H1 (cell line): ENCODE measurements around the gene C2orf72. TPM values are rescaled to one million over a fixed set of nuclear protein-coding genes. Genes with fewer than 3 reads are reported as not detected.

ENCODE experiments used
- CTCF ChIA-PET: fragments of 300-600 bp; sonication (Branson Sonifier 250); formaldehyde crosslinking; loops from one replicate; lab custom pipeline; 2021; ENCODE audit not compliant: partially characterized antibody; lab: Charles Lee
- POLR2A ChIA-PET: fragments of 300-600 bp; sonication (Branson Sonifier 250); formaldehyde crosslinking; loops from one replicate; lab custom pipeline; 2021; ENCODE audit warnings: inconsistent platforms; ENCODE audit not compliant: partially characterized antibody; lab: Charles Lee
- DNase-seq, 2 experiments: peaks; one replicate each; pipeline versions ENCODE4 v3.0.0 to v3.0.0-alpha.2; 2010 to 2022; ENCODE audit warnings: low spot score in 2 of 2, low read depth in 1 of 2, mixed read lengths in 1 of 2
- FAIRE-seq: peaks from 2 replicates; lab custom pipeline; 2011; peaks lifted over from hg19 to GRCh38; lab: Jason Lieb, UNC
- H2AFZ ChIP-seq: 2 replicates; pipeline ENCODE4 v1.8.1; 2012; ENCODE audit warnings: low read length, inconsistent platforms
- H2AK5ac ChIP-seq: 2 replicates; pipeline ENCODE4 v1.6.1; 2013; ENCODE audit warnings: low read depth, low read length
- H2BK120ac ChIP-seq: replicated peaks from 2 replicates; pipeline ENCODE3; 2013; ENCODE audit warnings: low read depth, low read length, inconsistent platforms
- H2BK12ac ChIP-seq: 2 replicates; pipeline ENCODE4 v1.6.1; 2013; ENCODE audit warnings: low read depth, low read length
- H2BK15ac ChIP-seq: 2 replicates; pipeline ENCODE4 v1.6.1; 2013; ENCODE audit warnings: low read length
- H2BK20ac ChIP-seq: 2 replicates; pipeline ENCODE4 v1.6.1; 2013; ENCODE audit warnings: low read length
- H2BK5ac ChIP-seq: 2 replicates; pipeline ENCODE4 v1.6.1; 2013; ENCODE audit warnings: low read depth, low read length
- H3K14ac ChIP-seq: 2 replicates; pipeline ENCODE4 v1.6.1; 2013; ENCODE audit warnings: inconsistent platforms; ENCODE audit not compliant: insufficient read length
- H3K18ac ChIP-seq: 2 replicates; pipeline ENCODE4 v1.6.1; 2013; ENCODE audit warnings: low read length; ENCODE audit errors: extremely low read depth
- H3K23ac ChIP-seq: 2 replicates; pipeline ENCODE4 v1.6.1; 2013; ENCODE audit warnings: inconsistent platforms; ENCODE audit not compliant: insufficient read length
- H3K23me2 ChIP-seq: 2 replicates; pipeline ENCODE4 v1.6.1; 2013; ENCODE audit warnings: low read depth, low read length
- H3K27ac ChIP-seq: 2 replicates; pipeline ENCODE4 v1.6.1; 2011; ENCODE audit warnings: low read depth, low read length, inconsistent platforms
- H3K27me3 ChIP-seq, 4 experiments: replicated peaks in 1 of 4; 1 replicate in 1 of 4; 2 replicates in 3 of 4; pipeline versions ENCODE4 v1.6.1 to v1.8.1; 2011 to 2013; ENCODE audit warnings: low read length in 3 of 4, mild to moderate bottlenecking in 3 of 4, inconsistent platforms in 2 of 4, mixed read lengths in 2 of 4, moderate library complexity in 1 of 4; ENCODE audit not compliant: control insufficient read depth in 3 of 4, insufficient read depth in 3 of 4; ENCODE audit errors: extremely low read depth in 1 of 4
- H3K36me3 ChIP-seq, 4 experiments: 2 replicates each; pipeline versions ENCODE4 v1.6.1 to v1.8.1; 2011 to 2013; ENCODE audit warnings: mild to moderate bottlenecking in 4 of 4, low read length in 3 of 4, moderate library complexity in 2 of 4, control low read depth in 1 of 4, inconsistent platforms in 1 of 4; ENCODE audit not compliant: insufficient read depth in 4 of 4, control insufficient read depth in 2 of 4
- H3K4ac ChIP-seq: replicated peaks from 2 replicates; pipeline ENCODE3; 2013; ENCODE audit warnings: low read length, low read depth, mixed read lengths, inconsistent platforms; ENCODE audit not compliant: insufficient read length
- H3K4me1 ChIP-seq, 4 experiments: replicated peaks in 1 of 4; 1 replicate in 1 of 4; 2 replicates in 3 of 4; pipeline versions ENCODE4 v1.6.1 to v1.8.1; 2011 to 2013; ENCODE audit warnings: low read length in 3 of 4, inconsistent platforms in 2 of 4, mixed read lengths in 1 of 4; ENCODE audit not compliant: insufficient read depth in 4 of 4, control insufficient read depth in 3 of 4
- H3K4me2 ChIP-seq, 2 experiments: 2 replicates each; pipeline versions ENCODE4 v1.6.1 to v1.8.1; 2011 to 2013; ENCODE audit warnings: low read depth in 2 of 2, low read length in 2 of 2, control low read depth in 1 of 2, inconsistent platforms in 1 of 2, mild to moderate bottlenecking in 1 of 2; ENCODE audit not compliant: insufficient read depth in 1 of 2
- H3K4me3 ChIP-seq, 4 experiments: fragments of 200-600, 300-600 bp in 1 of 4; sonication (generic), shearing (Covaris generic), sonication (Bioruptor Twin) in 1 of 4; 2 replicates each; pipeline versions ENCODE4 v1.5.1 to v1.8.1; 2011 to 2016; ENCODE audit warnings: low read length in 4 of 4, low read depth in 3 of 4, control low read depth in 2 of 4, inconsistent platforms in 2 of 4, mild to moderate bottlenecking in 2 of 4, mixed read lengths in 1 of 4, moderate library complexity in 1 of 4; ENCODE audit not compliant: insufficient read depth in 2 of 4; ENCODE audit errors: extremely low read depth in 1 of 4
- H3K56ac ChIP-seq: replicated peaks from 2 replicates; pipeline ENCODE3; 2013; ENCODE audit warnings: low read depth, mild to moderate bottlenecking, mixed read lengths, low read length, inconsistent platforms; ENCODE audit not compliant: insufficient read length
- H3K79me1 ChIP-seq: 2 replicates; pipeline ENCODE4 v1.6.1; 2013; ENCODE audit warnings: low read depth, low read length, control low read depth
- H3K79me2 ChIP-seq, 2 experiments: 2 replicates each; pipeline versions ENCODE4 v1.6.1 to v1.8.1; 2012 to 2013; ENCODE audit warnings: low read length in 2 of 2, mild to moderate bottlenecking in 2 of 2, inconsistent platforms in 1 of 2; ENCODE audit not compliant: insufficient read depth in 2 of 2, control insufficient read depth in 1 of 2
- H3K9ac ChIP-seq, 4 experiments: replicated peaks in 1 of 4; 1 replicate in 1 of 4; 2 replicates in 3 of 4; pipeline versions ENCODE4 v1.6.1 to v1.8.1; 2011 to 2013; ENCODE audit warnings: low read depth in 3 of 4, low read length in 3 of 4, control low read depth in 2 of 4, mild to moderate bottlenecking in 2 of 4, moderate library complexity in 2 of 4, inconsistent platforms in 1 of 4; ENCODE audit errors: extremely low read depth in 1 of 4
- H3K9me3 ChIP-seq, 2 experiments: 2 replicates each; pipeline versions ENCODE4 v1.6.1 to v1.8.1; 2012 to 2013; ENCODE audit warnings: mild to moderate bottlenecking in 2 of 2, moderate library complexity in 2 of 2, control low read depth in 1 of 2, inconsistent platforms in 1 of 2, low read depth in 1 of 2, low read length in 1 of 2, mixed read lengths in 1 of 2; ENCODE audit not compliant: insufficient read depth in 2 of 2
- H4K20me1 ChIP-seq, 2 experiments: replicated peaks in 1 of 2; 2 replicates each; pipeline versions ENCODE3 to v1.8.1; 2011 to 2013; ENCODE audit warnings: inconsistent platforms in 2 of 2, low read length in 2 of 2, mild to moderate bottlenecking in 1 of 2; ENCODE audit not compliant: insufficient read depth in 2 of 2, control insufficient read depth in 1 of 2
- H4K5ac ChIP-seq: 2 replicates; pipeline ENCODE4 v1.6.1; 2013; ENCODE audit warnings: low read length, low read depth, mixed read lengths, inconsistent platforms; ENCODE audit not compliant: insufficient read length
- H4K8ac ChIP-seq: 2 replicates; pipeline ENCODE4 v1.8.0; 2013; ENCODE audit warnings: mild to moderate bottlenecking, moderate library complexity, low read length, inconsistent platforms; ENCODE audit not compliant: insufficient read depth; ENCODE audit errors: extremely low read depth
- H4K91ac ChIP-seq: replicated peaks from 2 replicates; pipeline ENCODE3; 2013; ENCODE audit warnings: low read length, mixed read lengths, inconsistent platforms; ENCODE audit not compliant: insufficient read length
- CREB1 ChIP-seq: IDR thresholded peaks from 2 replicates; pipeline ENCODE4 v1.6.1; 2012; ENCODE audit warnings: inconsistent platforms
- CTBP2 ChIP-seq: IDR thresholded peaks from 2 replicates; pipeline ENCODE4 v1.7.0; 2011; ENCODE audit warnings: borderline replicate concordance, mild to moderate bottlenecking, moderate library complexity, mixed read lengths, low read length; ENCODE audit not compliant: insufficient read depth, insufficient read length
- E2F6 ChIP-seq: IDR thresholded peaks from 2 replicates; pipeline ENCODE4 v1.6.1; 2012; ENCODE audit warnings: inconsistent platforms
- EGR1 ChIP-seq: IDR thresholded peaks from 2 replicates; pipeline ENCODE4 v1.6.1; 2011; ENCODE audit warnings: low read depth, low read length, borderline replicate concordance
- GABPA ChIP-seq: IDR thresholded peaks from 2 replicates; pipeline ENCODE4 v1.6.1; 2011; ENCODE audit warnings: mild to moderate bottlenecking, low read length, moderate library complexity, borderline replicate concordance; ENCODE audit not compliant: insufficient read depth
- JUND ChIP-seq: IDR thresholded peaks from 2 replicates; pipeline ENCODE4 v1.6.1; 2011; ENCODE audit warnings: mild to moderate bottlenecking, improper control_type of control experiment, low read length
- KDM1A ChIP-seq: fragments of 200-600, 300-600 bp; sonication (generic); IDR thresholded peaks from 2 replicates; pipeline ENCODE4 v1.7.1; 2016; ENCODE audit warnings: mild to moderate bottlenecking, low read length, borderline replicate concordance
- KDM5A ChIP-seq: fragments of 200-600 bp; IDR thresholded peaks from 2 replicates; pipeline ENCODE4 v1.7.1; 2012; ENCODE audit warnings: mild to moderate bottlenecking, low read length, inconsistent platforms, mixed read lengths
- POLR2AphosphoS5 ChIP-seq: IDR thresholded peaks from 2 replicates; pipeline ENCODE4 v1.6.1; 2011; ENCODE audit warnings: low read depth, low read length
- RXRA ChIP-seq: IDR thresholded peaks from 2 replicates; pipeline ENCODE4 v1.6.1; 2011; ENCODE audit warnings: low read depth, mild to moderate bottlenecking, low read length, moderate library complexity; ENCODE audit not compliant: insufficient read depth
- TAF7 ChIP-seq: optimal IDR thresholded peaks from 2 replicates; pipeline ENCODE3; 2011; ENCODE audit warnings: low read depth, mild to moderate bottlenecking, inconsistent platforms, low read length, moderate library complexity, borderline replicate concordance
- TBP ChIP-seq: IDR thresholded peaks from 2 replicates; pipeline ENCODE4 v1.6.1; 2011; ENCODE audit warnings: low read depth, low read length, improper control_type of control experiment
- TEAD4 ChIP-seq: IDR thresholded peaks from 2 replicates; pipeline ENCODE4 v1.6.1; 2012; ENCODE audit warnings: low read depth, low read length, inconsistent platforms, mixed read lengths
- WGBS, 2 experiments: shearing (Covaris generic) in 1 of 2; methylation state at CpG; one replicate each; pipeline versions ENCODE4 v1.1.6 to v1.1.7; 2013 to 2015; ENCODE audit warnings: low lambda C conversion rate in 2 of 2, mixed read lengths in 2 of 2, inconsistent platforms in 1 of 2, low coverage in 1 of 2, missing lambda C conversion rate in 1 of 2; ENCODE audit not compliant: insufficient replicate concordance in 2 of 2, insufficient coverage in 1 of 2, insufficient read length in 1 of 2; ENCODE audit errors: extremely low coverage in 1 of 2, missing lambda C conversion rate in 1 of 2; 5-methylcytosine and 5-hydroxymethylcytosine counted together
- polyA plus RNA-seq, 7 experiments: library from polyadenylated mRNA; depleted of rRNA in 3 of 7; stranded (reverse) in 5 of 7; unstranded in 2 of 7; fragments of >200 nt in 5 of 7; fragments of 200-250 nt in 2 of 7; gene quantifications; 1 replicate in 5 of 7; 2 replicates in 1 of 7; 4 replicates in 1 of 7; pipeline versions ENCODE4 v1.2.1 to v1.2.3, GENCODE V29; 2011 to 2013; ENCODE audit warnings: missing spikeins in 2 of 7, mixed read lengths in 2 of 7
- total RNA-seq: library from RNA; stranded (reverse); fragmentation: NEBNext Ultra II Directional; extraction: Animal tissue kit (Norgen Biotek cat#: 25700); gene quantifications from 2 replicates; pipeline ENCODE4 v1.2.1, GENCODE V29; 2021

The C2orf72 gene
- total and polyA plus RNA-seq, 2 of the 8 experiments (the other 6 are each of a cell fraction or from before 2014, with no cell fraction given): 1.1 to 1.7 TPM

- no peak overlapping the region for H3K27ac ChIP-seq
- TF ChIP-seq POLR2AphosphoS5 (no peak), EGR1 (no peak), KDM5A (no peak), TAF7 (no peak), TBP (no peak), KDM1A (no peak), CREB1 (no peak), RXRA (no peak), TEAD4 (no peak), CTBP2 (no peak), E2F6 (no peak), JUND (no peak), GABPA (no peak)
Measured at GRCh38 chr2:231047274-231047922, 10.1 kb downstream of the C2orf72 start.

More at GRCh38 chr2:231047274-231047922, 10.1 kb downstream of the C2orf72 start:
- Histone ChIP-seq H4K5ac (no peak overlapping the region), H2BK5ac (no peak overlapping the region), H3K56ac (no peak overlapping the region), H4K8ac (no peak overlapping the region), H3K4me2 (no peak overlapping the region), H2BK120ac (no peak overlapping the region), H3K36me3 (no peaks in the 10 kb centered on the region), H3K4ac (no peak overlapping the region), H2BK12ac (no peak overlapping the region; the same call in 1 of the 2 replicates), H3K79me2 (no peaks in the 10 kb centered on the region), H3K23ac (no peak overlapping the region), H4K20me1 (no peaks in the 10 kb centered on the region), H3K18ac (no peak overlapping the region), H3K27me3 (peaks cover 0 to 18% (median 8%) of the 10 kb centered on the region in 4 experiments; a peak in 5 of 7 replicates), H3K79me1 (no peaks in the 10 kb centered on the region), H2AFZ (no peak overlapping the region), H3K23me2 (peaks cover 2% of the 10 kb centered on the region; the same call in 1 of the 2 replicates), H3K9me3 (no peaks in the 10 kb centered on the region), H3K14ac (no peak overlapping the region), H2BK15ac (no peak overlapping the region), H3K4me1 (peaks cover 2 to 3% (median 3%) of the 10 kb centered on the region in 4 experiments; a peak in 5 of 7 replicates), H4K91ac (no peak overlapping the region), H2AK5ac (no peak overlapping the region), H3K4me3 (no peak overlapping the region), H2BK20ac (no peak overlapping the region), H3K9ac (no peak overlapping the region)
- DNase-seq (no peak), FAIRE-seq (no peak)
- WGBS, 2 experiments: 90% methylated on average over 8 of the region's 8 CpGs; no CpG with 5 or more reads in 1 of the 2 experiments
- ChIA-PET CTCF (interaction anchor here (0.7 to 1.8 kb wide), 6 partner anchors 10 to 223 kb away, joined by 3 to 5 read pairs (median 4); partner anchors contain the start of gene PSMD1), POLR2A (interaction anchor here (1.0 kb wide), 1 partner anchor 19 kb away, joined by 3 read pairs; no protein-coding TSS in a partner anchor)
